Measurements from ENCODE around the gene LONRF2.

Gene LONRF2

DNA sequence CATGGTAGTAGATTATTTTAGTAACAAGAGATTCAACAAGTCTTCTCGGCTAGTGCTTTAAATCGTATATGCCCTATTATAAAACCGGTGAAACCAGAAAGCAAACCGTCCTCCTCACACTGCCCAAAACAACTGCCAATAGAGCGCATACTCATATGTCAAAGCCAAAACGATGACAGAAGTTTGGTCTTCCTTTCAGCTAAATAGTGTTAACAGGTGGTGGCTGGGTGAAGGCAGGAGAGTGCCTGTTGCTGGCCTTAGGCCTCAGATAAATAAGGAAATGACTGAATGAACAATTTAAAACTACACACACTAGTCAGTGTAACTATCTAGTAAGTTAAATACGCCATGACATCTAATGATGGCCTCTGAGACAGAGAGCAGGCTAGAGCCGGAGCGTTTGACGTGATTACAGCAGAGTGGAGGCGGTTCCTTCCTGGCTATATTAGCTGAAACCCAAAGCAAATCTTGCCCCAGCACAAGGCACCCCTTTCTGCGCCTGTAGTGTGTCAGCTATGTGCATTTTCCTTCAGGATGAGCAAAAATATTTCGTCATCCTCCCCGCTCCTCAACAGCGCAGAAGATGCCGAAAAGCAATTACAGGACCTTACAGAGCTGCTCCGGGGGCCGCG, 1.6 kb downstream of the LONRF2 start:
- Mint-ChIP-seq H3K36me3 (ENCODE audit: low read depth) (peaks cover 6% of the 10 kb centered on the region), H3K9me3 (peaks cover 16% of the 10 kb centered on the region), H3K4me3 (peak overlapping the region; percentile 15), H3K27me3 (peaks cover 71% of the 10 kb centered on the region), H3K4me1 (ENCODE audit: low read depth) (no peaks in the 10 kb centered on the region), H3K27ac (no peak overlapping the region)

DNA sequence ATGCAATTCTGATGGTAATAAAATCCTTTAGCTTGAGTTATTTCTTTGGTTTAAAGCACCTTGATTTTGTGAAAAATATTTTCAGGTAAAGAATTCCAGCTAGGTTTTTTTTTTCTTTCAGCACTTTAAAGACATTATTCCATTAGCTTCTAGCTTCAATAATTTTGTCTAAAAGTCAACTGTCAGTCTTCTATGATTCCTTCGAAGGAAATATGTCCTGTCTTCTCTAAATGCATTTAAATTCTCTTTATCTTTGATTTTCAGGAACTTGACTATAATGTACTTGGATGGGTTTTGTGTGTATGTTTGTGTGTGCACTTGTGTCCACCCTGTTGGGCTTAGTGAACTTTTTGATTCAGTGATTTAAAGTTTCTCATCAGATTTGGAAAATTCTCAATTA, 4.7 kb downstream of the LONRF2 start:
- Mint-ChIP-seq H3K36me3 (ENCODE audit: low read depth) (peaks cover 6% of the 10 kb centered on the region), H3K4me1 (ENCODE audit: low read depth) (no peaks in the 10 kb centered on the region), H3K4me3 (no peak overlapping the region), H3K27ac (no peak overlapping the region), H3K27me3 (peaks cover 60% of the 10 kb centered on the region), H3K9me3 (peaks cover 16% of the 10 kb centered on the region)

DNA sequence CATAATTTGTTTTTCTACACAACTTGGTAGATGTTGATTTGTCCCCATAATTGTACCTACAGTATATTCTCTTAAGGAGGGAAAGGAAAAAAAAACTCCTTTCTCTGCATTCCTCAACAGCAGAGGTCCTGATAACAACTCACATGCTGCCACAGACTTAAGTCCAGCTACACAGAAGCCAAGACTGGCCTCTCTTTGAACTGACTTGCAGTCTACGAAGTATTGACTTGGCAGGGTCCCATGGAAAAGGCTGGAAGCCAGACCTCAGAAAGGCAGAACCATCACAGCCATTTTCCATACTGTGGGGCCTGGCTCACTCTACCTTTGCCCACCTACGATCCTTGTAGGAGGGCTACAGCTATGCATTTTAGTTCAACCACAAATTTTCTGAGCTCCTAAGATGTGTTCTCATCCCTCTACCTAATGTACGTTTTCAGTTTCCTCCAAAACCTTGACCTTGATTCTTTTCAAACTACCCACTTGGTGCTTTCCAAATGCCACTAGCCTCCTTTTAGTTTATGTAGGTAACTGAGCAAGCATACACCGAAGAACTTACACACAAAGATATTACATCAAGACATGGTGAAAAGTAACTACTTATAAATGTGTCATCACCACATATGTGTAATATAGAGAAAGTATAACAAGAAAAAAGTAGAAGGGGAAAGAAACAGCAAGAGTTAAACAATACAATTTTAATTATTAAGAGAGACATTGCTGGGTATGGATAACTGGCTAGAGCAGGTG, 12.2 kb downstream of the LONRF2 start:
- H3K27ac Mint-ChIP-seq, result no peak overlapping the region
- peaks cover 30% of the 10 kb centered on the region for H3K27me3 Mint-ChIP-seq
- no peaks in the 10 kb centered on the region for H3K36me3 Mint-ChIP-seq (ENCODE audit: low read depth)
- H3K4me3 Mint-ChIP-seq, result no peak overlapping the region
- H3K9me3 Mint-ChIP-seq, result no peaks in the 10 kb centered on the region
- H3K4me1 Mint-ChIP-seq (ENCODE audit: low read depth), result no peaks in the 10 kb centered on the region

DNA sequence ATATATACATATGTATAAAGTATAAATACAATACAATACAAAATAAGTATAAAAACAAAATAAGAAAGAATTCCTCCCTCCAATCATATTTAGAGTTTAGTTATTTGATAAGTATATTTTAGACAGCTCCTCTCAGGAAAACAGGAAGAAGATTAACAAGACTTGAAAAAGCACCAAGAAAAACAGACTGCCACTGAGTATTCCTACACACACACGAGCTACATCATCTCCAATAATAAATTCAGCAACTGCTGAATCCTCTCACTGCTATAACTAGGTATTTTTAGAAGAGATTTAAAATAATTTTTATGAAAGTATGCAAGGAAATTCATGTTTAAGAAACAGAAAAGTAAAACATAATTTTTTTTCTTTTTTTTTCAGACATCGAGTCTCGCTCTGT, 13.0 kb downstream of the LONRF2 start:
- no peak overlapping the region for H3K27ac Mint-ChIP-seq
- H3K4me1 Mint-ChIP-seq (ENCODE audit: low read depth), result no peaks in the 10 kb centered on the region
- peaks cover 28% of the 10 kb centered on the region for H3K27me3 Mint-ChIP-seq

DNA sequence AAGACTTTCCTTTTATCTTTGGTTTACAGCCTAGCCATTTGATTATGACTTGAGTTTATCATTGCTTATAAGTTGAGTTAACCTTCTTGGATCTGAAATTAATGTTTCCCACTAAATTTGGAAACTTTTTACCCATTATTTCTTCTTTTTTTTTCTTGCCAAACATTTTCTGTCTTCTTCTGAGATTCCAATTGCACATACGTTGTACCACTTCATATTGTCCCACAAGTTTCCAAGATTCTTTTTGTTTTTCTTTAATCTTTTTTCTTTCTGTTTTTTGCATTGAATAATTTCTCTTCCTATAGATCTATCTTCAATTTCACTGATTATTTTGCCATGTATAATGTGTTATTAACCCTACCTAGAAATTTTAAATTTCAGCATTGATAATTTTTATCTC, 18.6 kb downstream of the LONRF2 start:
- H3K27me3 Mint-ChIP-seq, result peaks cover 32% of the 10 kb centered on the region
- no peak overlapping the region for H3K27ac Mint-ChIP-seq
- no peak overlapping the region for H3K4me3 Mint-ChIP-seq
- H3K36me3 Mint-ChIP-seq (ENCODE audit: low read depth), result no peaks in the 10 kb centered on the region
- peaks cover 6% of the 10 kb centered on the region for H3K9me3 Mint-ChIP-seq
- no peaks in the 10 kb centered on the region for H3K4me1 Mint-ChIP-seq (ENCODE audit: low read depth)

More for the DNA sequence above, 13.0 kb downstream of the LONRF2 start:
- H3K36me3 Mint-ChIP-seq (ENCODE audit: low read depth), result no peaks in the 10 kb centered on the region
- H3K4me3 Mint-ChIP-seq, result no peak overlapping the region
- H3K9me3 Mint-ChIP-seq, result no peaks in the 10 kb centered on the region

DNA sequence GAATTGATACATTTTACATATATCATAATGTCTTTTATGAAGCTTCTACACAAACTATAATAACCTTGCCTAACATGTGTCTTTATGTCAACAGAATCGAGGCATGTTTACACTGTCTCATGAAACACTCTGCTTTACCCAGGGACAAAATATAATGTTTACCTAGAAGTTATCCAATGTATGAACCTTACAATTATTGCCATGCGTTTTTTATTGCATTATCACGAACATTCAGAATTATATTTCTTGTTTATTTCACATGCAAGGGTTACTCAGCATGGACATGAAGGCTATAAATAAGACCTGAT, 19.8 kb downstream of the LONRF2 start:
- no peak overlapping the region for H3K4me3 Mint-ChIP-seq
- H3K9me3 Mint-ChIP-seq, result peaks cover 6% of the 10 kb centered on the region
- no peaks in the 10 kb centered on the region for H3K4me1 Mint-ChIP-seq (ENCODE audit: low read depth)
- H3K36me3 Mint-ChIP-seq (ENCODE audit: low read depth), result no peaks in the 10 kb centered on the region
- H3K27me3 Mint-ChIP-seq, result peaks cover 39% of the 10 kb centered on the region
- no peak overlapping the region for H3K27ac Mint-ChIP-seq

DNA sequence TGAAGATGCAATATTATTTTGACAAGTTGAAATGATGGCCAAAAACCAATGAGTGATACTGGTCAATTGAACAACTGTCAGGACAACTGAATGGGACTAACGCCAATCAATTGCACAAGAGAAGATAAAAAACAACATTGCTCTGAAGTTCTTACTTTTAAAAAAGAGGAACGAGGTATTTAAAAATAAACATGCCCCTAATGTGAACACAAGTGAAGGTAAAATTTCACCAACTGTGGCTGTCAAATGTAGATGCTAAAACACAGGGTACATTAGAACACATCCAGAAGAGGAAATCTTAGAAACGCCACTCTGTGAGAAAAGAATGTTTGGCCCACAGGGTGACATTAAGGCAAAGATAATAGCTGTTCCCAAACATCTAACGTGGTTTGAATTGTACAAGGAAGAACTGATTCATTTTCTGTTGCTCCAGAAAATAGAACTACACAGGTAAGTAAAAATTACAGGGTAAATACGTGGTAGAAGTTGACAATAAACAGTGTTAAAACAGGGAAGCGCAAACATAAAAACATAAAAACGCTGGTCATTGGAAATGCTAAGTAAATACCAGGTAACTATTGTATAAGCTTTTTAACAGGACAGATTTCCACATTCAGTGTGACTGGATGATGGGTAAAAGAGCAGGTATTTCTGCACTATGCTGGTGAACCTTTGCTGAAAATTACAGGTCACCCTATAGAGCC, 20.3 kb downstream of the LONRF2 start:
- Mint-ChIP-seq H3K4me1 (ENCODE audit: low read depth) (no peaks in the 10 kb centered on the region), H3K36me3 (ENCODE audit: low read depth) (no peaks in the 10 kb centered on the region), H3K9me3 (peaks cover 6% of the 10 kb centered on the region), H3K4me3 (no peak overlapping the region), H3K27me3 (peaks cover 39% of the 10 kb centered on the region), H3K27ac (no peak overlapping the region)

DNA sequence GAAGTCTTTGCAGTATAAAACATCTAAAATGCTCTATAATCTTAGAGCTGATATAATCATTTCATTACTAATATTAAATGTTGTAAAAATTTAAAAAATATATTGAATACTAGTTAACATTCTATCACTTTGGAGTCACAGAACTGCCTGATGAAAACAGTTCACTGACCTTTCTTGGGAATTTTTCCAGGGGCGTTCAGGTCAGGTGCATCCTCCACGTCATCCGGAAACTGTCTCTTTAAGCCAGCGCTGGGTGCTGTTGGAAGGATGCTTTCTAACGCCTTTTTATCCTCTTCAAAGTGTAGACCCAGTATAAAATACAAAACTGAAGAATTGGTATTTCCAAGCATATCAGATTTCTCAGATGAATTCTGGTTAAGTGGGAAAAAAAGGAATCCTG, 22.8 kb downstream of the LONRF2 start:
- Mint-ChIP-seq H3K27ac (no peak overlapping the region), H3K4me3 (no peak overlapping the region), H3K9me3 (peaks cover 6% of the 10 kb centered on the region), H3K36me3 (ENCODE audit: low read depth) (no peaks in the 10 kb centered on the region), H3K27me3 (peaks cover 38% of the 10 kb centered on the region), H3K4me1 (ENCODE audit: low read depth) (no peaks in the 10 kb centered on the region)

DNA sequence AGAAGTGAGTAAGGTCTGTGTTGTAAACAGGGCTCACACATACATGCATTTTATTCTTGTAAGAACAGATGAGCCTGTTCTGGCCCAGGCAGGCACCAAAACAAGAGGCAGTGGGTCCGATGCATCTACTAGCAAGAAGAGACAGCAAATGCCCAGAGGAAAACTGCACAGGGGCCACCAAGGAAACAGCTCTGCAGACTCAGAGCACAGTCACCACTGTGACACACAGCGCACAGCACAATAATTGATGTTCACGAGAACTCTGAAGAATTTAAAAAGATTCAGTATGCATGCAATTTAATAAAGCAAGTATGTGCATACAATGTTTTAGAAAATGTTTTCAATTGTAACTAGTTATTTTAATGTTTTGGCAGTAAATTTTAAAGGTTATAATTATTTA, 24.8 kb downstream of the LONRF2 start:
- Mint-ChIP-seq H3K27ac (no peak overlapping the region), H3K4me3 (no peak overlapping the region), H3K27me3 (peaks cover 25% of the 10 kb centered on the region), H3K4me1 (ENCODE audit: low read depth) (no peaks in the 10 kb centered on the region), H3K9me3 (no peaks in the 10 kb centered on the region), H3K36me3 (ENCODE audit: low read depth) (no peaks in the 10 kb centered on the region)

DNA sequence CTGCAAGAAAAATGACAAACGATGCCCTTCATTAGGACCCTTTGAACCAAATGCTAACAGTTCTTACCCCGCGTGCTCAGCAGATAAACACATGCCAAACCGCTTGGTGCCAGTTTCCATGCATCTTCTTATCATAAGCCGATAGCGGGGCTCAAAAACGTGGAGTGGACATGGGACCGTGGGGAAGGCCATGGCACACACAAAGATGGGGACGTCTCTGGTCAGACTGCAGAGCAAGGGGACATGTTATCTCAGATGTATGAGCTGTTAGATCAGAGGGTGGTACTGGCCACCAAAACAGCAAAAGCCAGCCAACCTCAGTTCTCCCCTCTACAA, 28.2 kb downstream of the LONRF2 start:
- H3K36me3 Mint-ChIP-seq (ENCODE audit: low read depth), result no peaks in the 10 kb centered on the region
- no peak overlapping the region for H3K27ac Mint-ChIP-seq
- H3K4me1 Mint-ChIP-seq (ENCODE audit: low read depth), result no peaks in the 10 kb centered on the region
- H3K9me3 Mint-ChIP-seq, result no peaks in the 10 kb centered on the region
- no peak overlapping the region for H3K4me3 Mint-ChIP-seq
- peaks cover 16% of the 10 kb centered on the region for H3K27me3 Mint-ChIP-seq

DNA sequence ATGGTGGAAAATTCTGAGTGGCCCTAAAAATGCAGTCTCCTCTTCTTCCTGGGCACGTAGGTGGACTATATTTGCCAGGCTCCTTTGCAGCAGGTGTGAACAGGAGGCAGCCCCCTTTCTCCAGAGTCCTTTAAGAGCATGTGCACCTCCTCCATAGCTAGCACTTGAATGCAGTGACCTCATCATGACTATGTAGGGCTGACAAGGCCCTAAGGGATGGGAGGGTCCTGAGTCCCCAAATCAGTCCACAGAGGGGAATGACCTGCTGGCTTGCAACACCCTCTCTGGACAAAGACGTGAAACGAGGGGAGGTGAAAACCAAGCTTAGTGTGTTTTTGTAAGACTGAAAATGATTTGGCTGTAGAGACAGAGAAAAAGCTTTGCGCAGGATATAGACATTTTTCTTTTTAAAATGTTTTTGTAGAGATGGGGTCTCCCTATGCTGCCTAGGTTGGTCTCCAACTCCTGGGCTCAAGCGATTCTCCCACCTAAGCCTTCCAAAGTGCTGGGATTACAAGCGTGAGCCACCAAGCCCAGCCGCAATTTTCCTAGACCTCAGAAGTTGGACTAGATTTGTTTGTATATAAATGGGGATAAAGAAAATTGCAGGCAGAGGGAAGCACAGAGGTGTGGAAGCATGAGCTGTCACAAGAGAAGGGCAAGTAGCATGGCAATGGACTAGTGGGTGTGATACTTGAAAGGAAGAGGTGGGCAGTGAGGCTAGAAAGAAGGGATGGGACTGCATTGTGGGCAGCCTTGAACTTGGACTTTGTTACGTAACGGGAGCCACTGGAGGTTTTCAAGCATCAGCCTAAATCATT, 28.8 kb downstream of the LONRF2 start:
- Mint-ChIP-seq H3K27ac (no peak overlapping the region), H3K4me1 (ENCODE audit: low read depth) (no peaks in the 10 kb centered on the region), H3K4me3 (no peak overlapping the region), H3K27me3 (peaks cover 11% of the 10 kb centered on the region), H3K9me3 (no peaks in the 10 kb centered on the region), H3K36me3 (ENCODE audit: low read depth) (no peaks in the 10 kb centered on the region)

DNA sequence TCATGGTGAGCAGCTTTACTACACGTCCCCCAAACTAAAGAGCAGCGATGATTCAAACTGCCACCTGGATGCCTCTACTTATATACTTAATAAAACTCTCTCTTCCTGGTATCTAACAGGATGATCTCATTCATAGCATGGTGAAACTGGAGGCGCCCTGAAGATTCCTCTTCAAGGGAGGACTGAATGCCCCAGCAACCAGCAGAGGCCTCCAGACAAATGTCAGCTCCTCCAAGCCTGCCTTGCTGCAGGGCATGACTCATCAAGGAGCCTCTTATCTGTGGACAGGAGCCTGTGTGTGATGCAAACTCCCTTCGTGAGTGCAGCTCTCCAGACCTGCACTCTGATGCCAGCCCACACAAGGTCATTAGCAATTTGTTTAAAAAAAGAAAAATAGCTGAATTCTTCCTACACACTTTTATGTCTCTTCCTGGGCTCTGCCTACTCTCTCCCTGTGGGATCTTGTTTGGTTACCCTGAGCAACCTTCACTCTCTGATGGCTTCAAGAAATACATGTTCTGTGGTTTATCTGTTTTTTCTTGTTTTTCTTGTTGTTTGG, 30.2 kb downstream of the LONRF2 start:
- H3K4me1 Mint-ChIP-seq (ENCODE audit: low read depth), result no peaks in the 10 kb centered on the region
- no peaks in the 10 kb centered on the region for H3K9me3 Mint-ChIP-seq
- no peaks in the 10 kb centered on the region for H3K36me3 Mint-ChIP-seq (ENCODE audit: low read depth)
- no peak overlapping the region for H3K4me3 Mint-ChIP-seq
- H3K27ac Mint-ChIP-seq, result no peak overlapping the region
- H3K27me3 Mint-ChIP-seq, result peaks cover 9% of the 10 kb centered on the region

DNA sequence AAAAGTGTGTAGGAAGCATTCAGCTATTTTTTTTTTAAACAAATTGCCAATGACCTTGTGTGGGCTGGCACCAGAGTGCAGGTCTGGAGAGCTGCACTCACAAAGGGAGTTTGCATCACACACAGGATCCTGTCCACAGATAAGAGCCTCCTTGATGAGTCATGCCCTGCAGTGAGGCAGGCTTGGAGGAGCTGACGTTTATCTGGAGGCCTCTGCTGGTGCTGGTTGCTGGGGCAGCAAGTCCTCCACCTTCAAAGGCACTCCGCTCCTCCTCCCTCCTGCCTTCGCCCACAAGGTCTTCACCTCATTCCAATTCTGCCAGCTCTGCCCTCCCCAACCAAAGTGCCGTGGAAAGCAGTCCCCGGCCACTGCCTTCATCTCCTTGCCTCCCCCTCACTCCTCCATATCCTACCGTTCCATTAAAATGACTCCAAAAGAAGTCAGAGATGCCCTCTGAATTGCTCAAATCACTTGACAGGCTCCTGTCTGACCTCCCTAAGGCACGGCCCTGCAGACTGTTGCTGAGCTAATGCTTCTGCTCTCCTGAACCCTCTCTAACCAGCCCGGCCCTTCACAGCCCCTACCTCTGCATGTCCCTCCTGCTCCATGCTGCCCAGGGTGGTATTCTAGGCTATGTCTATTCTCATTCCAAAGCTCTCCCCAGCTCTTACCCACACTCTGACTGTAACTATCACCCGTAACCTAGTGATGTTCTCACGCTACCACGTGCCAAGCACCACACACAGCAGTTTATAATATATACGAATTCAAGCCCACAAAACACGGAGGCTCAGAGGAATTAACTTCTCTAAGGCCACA, 30.9 kb downstream of the LONRF2 start:
- H3K9me3 Mint-ChIP-seq, result no peaks in the 10 kb centered on the region
- no peak overlapping the region for H3K4me3 Mint-ChIP-seq
- H3K27me3 Mint-ChIP-seq, result peaks cover 9% of the 10 kb centered on the region
- no peaks in the 10 kb centered on the region for H3K36me3 Mint-ChIP-seq (ENCODE audit: low read depth)
- no peak overlapping the region for H3K27ac Mint-ChIP-seq
- H3K4me1 Mint-ChIP-seq (ENCODE audit: low read depth), result no peaks in the 10 kb centered on the region

DNA sequence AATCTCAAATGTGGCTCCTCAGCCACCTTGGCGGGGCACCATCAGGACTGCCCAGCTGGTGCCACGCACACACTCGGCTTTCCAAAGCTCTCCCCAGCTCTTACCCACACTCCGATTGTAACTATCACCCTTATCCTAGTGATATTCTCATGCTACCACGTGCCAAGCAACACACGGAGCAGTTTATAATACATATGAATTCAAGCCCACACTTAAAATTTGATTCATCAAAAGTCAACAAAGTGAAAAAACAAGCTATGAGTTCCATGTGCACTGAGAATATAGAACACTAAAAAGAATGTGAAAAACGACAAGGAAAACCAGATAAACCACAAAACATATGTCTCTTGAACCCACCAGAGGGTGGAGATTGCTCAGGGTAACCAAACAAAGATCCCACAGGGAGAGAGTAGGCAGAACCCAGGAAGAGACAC, 31.6 kb downstream of the LONRF2 start:
- Mint-ChIP-seq H3K4me3 (no peak overlapping the region), H3K27me3 (peaks cover 7% of the 10 kb centered on the region), H3K27ac (no peak overlapping the region), H3K4me1 (ENCODE audit: low read depth) (no peaks in the 10 kb centered on the region), H3K36me3 (ENCODE audit: low read depth) (no peaks in the 10 kb centered on the region), H3K9me3 (no peaks in the 10 kb centered on the region)

Measured in stimulated activated naive CD8-positive, alpha-beta T cell treated with anti-CD3 and anti-CD28 coated beads, Interleukin-15, Interleukin-2, amounts not matched to agents 100 ng/mL and 50 ng/mL, for 24 hours (primary cell).